Omental fat pad (tissue), 4 donors: Measurements from ENCODE around the gene TH. TPM values are rescaled to one million over a fixed set of nuclear protein-coding genes. Genes with fewer than 3 reads are reported as not detected.

Experiments
- ATAC-seq: fragments of 150-250 bp; one replicate; pipeline ENCODE4 v1.9.1; 2016; ENCODE audit warnings: mild to moderate bottlenecking, moderate library complexity; ENCODE audit not compliant: low FRiP score
- DNase-seq: peaks from one replicate; pipeline ENCODE4 v3.0.0-alpha.2; 2019; ENCODE audit warnings: low spot score
- total RNA-seq, 4 donors: library from RNA; depleted of rRNA; stranded (reverse); fragments of >200 nt; gene quantifications; one replicate each; pipeline ENCODE4 v1.1.0, GENCODE V29; 2016
- TF ChIP-seq, protein P1 (sequence below), 3 donors: fragments of 450-650 bp; IDR thresholded peaks; one replicate each; pipeline ENCODE4 v1.5.1; 2016 to 2017; ENCODE audit warnings: antibody characterized with exemption in 3 of 3, mild to moderate bottlenecking in 3 of 3, moderate library complexity in 2 of 3

TH gene
- total RNA-seq, 4 donors from 2014 or later = not detected

DNA sequence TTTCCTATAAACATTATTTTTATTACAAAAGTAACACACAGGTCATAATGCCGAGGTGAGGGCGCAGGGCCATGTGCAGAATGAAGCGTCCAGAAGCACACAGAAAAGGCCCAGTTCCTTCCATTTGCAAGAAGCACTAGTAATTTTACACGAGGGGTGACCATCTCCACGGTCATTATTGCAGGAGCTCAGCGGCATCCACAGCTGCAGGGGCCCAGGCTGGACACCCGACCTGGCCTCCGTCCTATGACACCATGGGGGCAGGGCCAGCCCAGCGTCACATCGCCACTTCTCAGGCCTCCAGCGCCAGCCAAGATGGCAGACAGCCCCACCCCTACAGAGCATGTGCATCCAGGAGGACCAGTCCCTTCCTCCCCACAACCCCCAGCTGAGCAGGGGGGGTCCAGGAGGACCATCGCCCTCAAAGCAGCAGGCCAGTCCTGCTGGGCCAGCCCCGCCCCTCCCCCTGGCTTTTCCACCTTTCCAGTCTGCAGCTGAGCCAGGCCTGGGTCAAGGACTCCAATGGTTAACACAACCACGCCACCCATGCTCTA is 35.9 kb downstream of the TH start:
- ATAC-seq (no peak), DNase-seq (no peak)
- TF ChIP-seq, protein P1, sequence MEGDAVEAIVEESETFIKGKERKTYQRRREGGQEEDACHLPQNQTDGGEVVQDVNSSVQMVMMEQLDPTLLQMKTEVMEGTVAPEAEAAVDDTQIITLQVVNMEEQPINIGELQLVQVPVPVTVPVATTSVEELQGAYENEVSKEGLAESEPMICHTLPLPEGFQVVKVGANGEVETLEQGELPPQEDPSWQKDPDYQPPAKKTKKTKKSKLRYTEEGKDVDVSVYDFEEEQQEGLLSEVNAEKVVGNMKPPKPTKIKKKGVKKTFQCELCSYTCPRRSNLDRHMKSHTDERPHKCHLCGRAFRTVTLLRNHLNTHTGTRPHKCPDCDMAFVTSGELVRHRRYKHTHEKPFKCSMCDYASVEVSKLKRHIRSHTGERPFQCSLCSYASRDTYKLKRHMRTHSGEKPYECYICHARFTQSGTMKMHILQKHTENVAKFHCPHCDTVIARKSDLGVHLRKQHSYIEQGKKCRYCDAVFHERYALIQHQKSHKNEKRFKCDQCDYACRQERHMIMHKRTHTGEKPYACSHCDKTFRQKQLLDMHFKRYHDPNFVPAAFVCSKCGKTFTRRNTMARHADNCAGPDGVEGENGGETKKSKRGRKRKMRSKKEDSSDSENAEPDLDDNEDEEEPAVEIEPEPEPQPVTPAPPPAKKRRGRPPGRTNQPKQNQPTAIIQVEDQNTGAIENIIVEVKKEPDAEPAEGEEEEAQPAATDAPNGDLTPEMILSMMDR (IDR thresholded peaks at IDR 0.05) = no peak

- TF ChIP-seq, protein P1 (IDR thresholded peaks at IDR 0.05) = no peak
- no peak for DNase-seq
- no peak for ATAC-seq
Measured at GRCh38 chr11:2135018-2135569, 36.5 kb downstream of the TH start.

- TF ChIP-seq, protein P1 (IDR thresholded peaks at IDR 0.05) = no peak
- no peak for ATAC-seq
- DNase-seq = no peak
Measured at GRCh38 chr11:2134022-2135010, 37.3 kb downstream of the TH start.

DNA sequence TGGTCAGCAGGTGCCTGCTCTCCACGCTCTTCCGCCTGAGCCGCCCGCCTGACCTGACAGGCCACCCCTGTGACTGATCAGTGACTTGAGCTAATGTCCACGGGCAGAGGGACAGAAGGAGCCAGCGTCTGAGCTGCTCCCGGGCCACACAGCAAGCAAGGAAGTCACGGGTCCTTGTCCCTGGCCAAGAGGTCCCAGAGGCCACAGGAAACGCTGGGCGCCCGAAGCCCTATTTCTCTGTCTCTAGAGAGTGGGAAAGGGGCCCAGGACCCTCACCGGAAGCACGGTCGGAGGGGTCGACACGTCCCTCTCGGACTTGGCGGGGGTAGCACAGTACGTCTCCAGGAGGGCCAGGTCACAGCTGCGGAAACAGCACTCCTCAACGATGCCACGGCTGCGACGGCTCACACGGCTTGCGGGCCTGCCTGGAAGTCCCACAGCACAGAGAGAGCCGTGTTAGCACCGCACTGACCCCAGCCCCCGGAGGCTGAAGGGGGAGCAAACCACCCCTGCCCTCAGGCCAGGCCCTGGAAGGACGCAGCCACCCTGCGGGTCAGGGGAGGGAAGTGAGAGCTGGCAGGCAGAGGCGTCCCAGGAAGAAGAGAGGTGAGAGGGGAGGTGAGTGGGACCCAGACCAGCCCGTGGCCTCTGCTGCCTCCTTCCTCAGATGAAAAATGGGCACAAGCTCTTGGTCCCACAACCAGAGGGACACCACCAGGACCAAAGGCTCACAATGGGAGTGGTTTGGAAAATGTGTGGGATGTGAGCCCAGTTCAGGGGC is 38.2 kb downstream of the TH start:
- DNase-seq (no peak), ATAC-seq (no peak)
- TF ChIP-seq, protein P1 (IDR thresholded peaks at IDR 0.05) = no peak

- TF ChIP-seq, protein P1 (IDR thresholded peaks at IDR 0.05) = no peak
- DNase-seq = no peak
Measured at GRCh38 chr11:2132874-2133240, 38.8 kb downstream of the TH start.

DNA sequence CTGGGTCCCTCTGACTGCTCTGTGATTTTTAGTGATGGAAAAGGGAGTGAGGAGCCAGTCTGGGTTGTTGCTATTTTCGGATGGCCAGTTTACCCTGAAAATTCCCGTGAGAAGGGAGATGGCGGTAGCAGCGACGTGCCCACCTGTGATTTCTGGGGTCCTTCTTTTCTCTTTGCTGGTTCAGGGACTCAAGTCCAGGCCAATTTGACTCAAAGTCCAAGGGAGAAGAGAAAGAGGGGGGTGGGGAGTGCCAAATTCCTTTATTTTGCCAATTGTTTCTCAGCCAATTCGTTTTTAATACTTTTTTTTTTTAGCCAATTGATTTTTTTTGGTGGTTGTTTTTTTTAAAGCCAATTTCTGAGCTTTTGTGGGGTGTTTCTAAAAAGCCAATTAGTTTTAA is 39.4 kb downstream of the TH start:
- ATAC-seq (no peak), DNase-seq (no peak)
- TF ChIP-seq, protein P1 (IDR thresholded peaks at IDR 0.05) = no peak

More at GRCh38 chr11:2132874-2133240, 38.8 kb downstream of the TH start:
- ATAC-seq = no peak
